ACC112 (cell line): ENCODE data around the gene ONECUT1.

Source experiments
- H2AFZ ChIP-seq: fragments of 200-600 bp; sonication (generic); one replicate; pipeline ENCODE4 v1.6.0; 2017; ENCODE audit warnings: antibody characterized with exemption, low read length; ENCODE audit not compliant: unreplicated experiment
- H3K27ac ChIP-seq: fragments of 200-600 bp; sonication (generic); 2 replicates; pipeline ENCODE4 v1.5.1; 2014; ENCODE audit warnings: low read depth, mild to moderate bottlenecking, antibody characterized with exemption, low read length, moderate library complexity
- H3K27me3 ChIP-seq: fragments of 200-600 bp; sonication (generic); 2 replicates; pipeline ENCODE4 v1.6.1; 2014; ENCODE audit warnings: mild to moderate bottlenecking, antibody characterized with exemption, low read length, moderate library complexity, mixed read lengths; ENCODE audit not compliant: insufficient read depth
- H3K36me3 ChIP-seq: fragments of 200-600 bp; sonication (generic); 2 replicates; pipeline ENCODE4 v1.6.1; 2016; ENCODE audit warnings: mild to moderate bottlenecking, antibody characterized with exemption, low read length, moderate library complexity, mixed read lengths; ENCODE audit not compliant: insufficient read depth
- H3K4me1 ChIP-seq: fragments of 200-600 bp; sonication (generic); one replicate; pipeline ENCODE4 v1.6.1; 2016; ENCODE audit warnings: low read length, mixed read lengths; ENCODE audit not compliant: insufficient read depth, unreplicated experiment, control insufficient read depth
- H3K4me3 ChIP-seq: fragments of 200-600 bp; sonication (generic); 2 replicates; pipeline ENCODE4 v1.5.1; 2014; ENCODE audit warnings: mild to moderate bottlenecking, low read depth, low read length
- H3K79me2 ChIP-seq: fragments of 200-600 bp; sonication (generic); one replicate; pipeline ENCODE4 v1.6.0; 2016; ENCODE audit warnings: low read length; ENCODE audit not compliant: control insufficient read depth, unreplicated experiment, insufficient read depth

Gene ONECUT1

GRCh38 chr15:52778457-52778856 lies 11.7 kb downstream of the ONECUT1 start:
- Histone ChIP-seq H3K36me3 (no peaks in the 10 kb centered on the region), H3K4me3 (no peak overlapping the region), H3K79me2 (no peaks in the 10 kb centered on the region), H3K27ac (no peak overlapping the region), H2AFZ (no peak overlapping the region), H3K4me1 (no peaks in the 10 kb centered on the region), H3K27me3 (peaks cover 84% of the 10 kb centered on the region)

GRCh38 chr15:52772766-52773165 lies 17.4 kb downstream of the ONECUT1 start:
- Histone ChIP-seq H2AFZ (no peak overlapping the region), H3K79me2 (no peaks in the 10 kb centered on the region), H3K4me1 (no peaks in the 10 kb centered on the region), H3K27me3 (peaks cover 88% of the 10 kb centered on the region), H3K4me3 (no peak overlapping the region), H3K36me3 (no peaks in the 10 kb centered on the region), H3K27ac (no peak overlapping the region)

GRCh38 chr15:52765785-52766184 lies 24.4 kb downstream of the ONECUT1 start:
- no peak overlapping the region for H3K4me3 ChIP-seq
- H3K36me3 ChIP-seq, result no peaks in the 10 kb centered on the region
- no peaks in the 10 kb centered on the region for H3K4me1 ChIP-seq
- H3K27ac ChIP-seq, result no peak overlapping the region
- peaks cover 90% of the 10 kb centered on the region for H3K27me3 ChIP-seq
- no peak overlapping the region for H2AFZ ChIP-seq
- H3K79me2 ChIP-seq, result no peaks in the 10 kb centered on the region

- Histone ChIP-seq H3K4me3 (no peak overlapping the region), H3K36me3 (no peaks in the 10 kb centered on the region), H3K79me2 (no peaks in the 10 kb centered on the region), H3K27me3 (peaks cover 79% of the 10 kb centered on the region), H3K27ac (no peak overlapping the region), H3K4me1 (no peaks in the 10 kb centered on the region), H2AFZ (no peak overlapping the region)
These were observed 25.4 kb downstream of the ONECUT1 start for GRCh38 chr15:52764731-52765130.

- Histone ChIP-seq H3K27ac (no peak overlapping the region), H3K79me2 (no peaks in the 10 kb centered on the region), H3K4me1 (no peaks in the 10 kb centered on the region), H3K4me3 (no peak overlapping the region), H3K27me3 (peaks cover 76% of the 10 kb centered on the region), H3K36me3 (no peaks in the 10 kb centered on the region), H2AFZ (no peak overlapping the region)
These were observed 27.5 kb downstream of the ONECUT1 start for GRCh38 chr15:52762621-52763020.

- H3K4me1 ChIP-seq, result no peaks in the 10 kb centered on the region
- no peak overlapping the region for H2AFZ ChIP-seq
- H3K27me3 ChIP-seq, result peaks cover 76% of the 10 kb centered on the region
- H3K79me2 ChIP-seq, result no peaks in the 10 kb centered on the region
- H3K36me3 ChIP-seq, result no peaks in the 10 kb centered on the region
- no peak overlapping the region for H3K4me3 ChIP-seq
- H3K27ac ChIP-seq, result no peak overlapping the region
These were observed 29.6 kb downstream of the ONECUT1 start for GRCh38 chr15:52760562-52760961.

- H3K79me2 ChIP-seq, result no peaks in the 10 kb centered on the region
- H3K27me3 ChIP-seq, result peaks cover 77% of the 10 kb centered on the region
- H3K27ac ChIP-seq, result no peak overlapping the region
- H3K4me3 ChIP-seq, result no peak overlapping the region
- H2AFZ ChIP-seq, result no peak overlapping the region
- H3K36me3 ChIP-seq, result no peaks in the 10 kb centered on the region
- no peaks in the 10 kb centered on the region for H3K4me1 ChIP-seq
These were observed 30.2 kb downstream of the ONECUT1 start for GRCh38 chr15:52759969-52760368.

- H3K4me3 ChIP-seq, result no peak overlapping the region
- H3K36me3 ChIP-seq, result no peaks in the 10 kb centered on the region
- H2AFZ ChIP-seq, result no peak overlapping the region
- peaks cover 76% of the 10 kb centered on the region for H3K27me3 ChIP-seq
- H3K4me1 ChIP-seq, result no peaks in the 10 kb centered on the region
- no peaks in the 10 kb centered on the region for H3K79me2 ChIP-seq
- no peak overlapping the region for H3K27ac ChIP-seq
These were observed 32.6 kb downstream of the ONECUT1 start for GRCh38 chr15:52757496-52757895.

GRCh38 chr15:52751522-52751921 lies 38.6 kb downstream of the ONECUT1 start:
- H3K36me3 ChIP-seq, result no peaks in the 10 kb centered on the region
- peaks cover 81% of the 10 kb centered on the region for H3K27me3 ChIP-seq
- no peaks in the 10 kb centered on the region for H3K79me2 ChIP-seq
- H3K4me1 ChIP-seq, result no peaks in the 10 kb centered on the region
- H3K4me3 ChIP-seq, result no peak overlapping the region
- H3K27ac ChIP-seq, result no peak overlapping the region
- H2AFZ ChIP-seq, result no peak overlapping the region

- H3K4me3 ChIP-seq, result no peak overlapping the region
- H3K36me3 ChIP-seq, result no peaks in the 10 kb centered on the region
- H3K79me2 ChIP-seq, result no peaks in the 10 kb centered on the region
- H3K27me3 ChIP-seq, result peaks cover 64% of the 10 kb centered on the region
- no peaks in the 10 kb centered on the region for H3K4me1 ChIP-seq
- no peak overlapping the region for H3K27ac ChIP-seq
- no peak overlapping the region for H2AFZ ChIP-seq
These were observed 40.9 kb downstream of the ONECUT1 start for GRCh38 chr15:52749258-52749657.

- no peaks in the 10 kb centered on the region for H3K79me2 ChIP-seq
- no peak overlapping the region for H2AFZ ChIP-seq
- H3K27me3 ChIP-seq, result peaks cover 37% of the 10 kb centered on the region
- no peaks in the 10 kb centered on the region for H3K4me1 ChIP-seq
- no peak overlapping the region for H3K4me3 ChIP-seq
- H3K36me3 ChIP-seq, result no peaks in the 10 kb centered on the region
- no peak overlapping the region for H3K27ac ChIP-seq
These were observed 43.9 kb downstream of the ONECUT1 start for GRCh38 chr15:52746162-52746757.
